Keratinocyte (primary cell): ENCODE results near the gene RGMA.

ENCODE experiments used
- CTCF ChIP-seq, 3 experiments: IDR thresholded peaks in 1 of 3; conservative IDR thresholded peaks in 1 of 3; optimal IDR thresholded peaks in 1 of 3; 2 replicates in 2 of 3; 3 replicates in 1 of 3; pipeline versions ENCODE3 to v1.5.1; 2011; ENCODE audit warnings: low read length in 3 of 3, mild to moderate bottlenecking in 3 of 3, moderate library complexity in 2 of 3, control low read depth in 1 of 3, inconsistent platforms in 1 of 3; ENCODE audit not compliant: insufficient read depth in 2 of 3; ENCODE audit errors: extremely low read depth in 1 of 3
- EZH2 ChIP-seq: IDR thresholded peaks from one replicate; pipeline ENCODE4 v1.6.1; 2012; ENCODE audit warnings: inconsistent platforms, mild to moderate bottlenecking, low read length, moderate library complexity

- TF ChIP-seq EZH2 = no peak
- no peak for TF ChIP-seq CTCF (optimal IDR thresholded peaks at IDR 0.05 in 1 of 3, IDR thresholded peaks at IDR 0.05 in 1 of 3, conservative IDR thresholded peaks at IDR 0.05 in 1 of 3; ENCODE audit: extremely low read depth in 1 of 3, insufficient read depth in 2 of 3, low read length in 3 of 3)
Measured at GRCh38 chr15:93131485-93132095, 42.6 kb upstream of the RGMA start.
